Measurements from ENCODE around the gene CCL27.
A peak's percentile ranks its signal among the peaks of the same experiment; 100 is the strongest.

CCL27 gene

DNA sequence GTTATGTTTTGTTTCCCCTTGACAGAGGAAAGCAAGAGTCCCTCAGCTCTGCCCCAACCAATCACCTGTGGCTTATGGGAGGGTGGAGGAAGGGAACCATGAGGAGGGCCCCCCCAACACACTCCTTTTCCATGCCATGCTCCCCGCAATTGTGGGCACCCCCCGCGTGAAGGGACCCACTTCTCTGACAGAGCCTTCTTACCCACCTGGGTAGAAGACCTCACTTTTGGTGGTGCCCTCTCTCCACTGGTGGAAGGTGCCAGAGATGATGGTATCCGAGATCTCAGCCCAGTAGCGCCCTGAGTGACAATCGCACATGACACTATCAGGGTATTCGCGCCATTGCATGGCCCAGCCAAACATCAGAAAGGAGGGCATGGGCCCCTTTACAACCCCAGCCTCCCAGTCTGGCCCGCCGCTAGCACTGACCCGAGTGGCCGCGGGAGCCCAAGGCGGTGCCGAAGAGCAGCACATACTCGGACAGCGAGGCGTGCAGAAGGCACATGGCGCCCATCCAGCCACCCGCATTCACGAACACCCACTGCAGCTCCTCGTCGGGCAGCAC lies 25.6 kb downstream of the CCL27 start:
- peak; percentile 48 for DNase-seq
- Histone ChIP-seq H3K4me3 (ENCODE audit: low read depth, low read length) (peak overlapping the region; percentile 92), H3K9me3 (no peaks in the 10 kb centered on the region), H3K36me3 (peaks cover 10% of the 10 kb centered on the region), H3K27me3 (no peaks in the 10 kb centered on the region), H3K4me1 (peaks cover 5% of the 10 kb centered on the region)
- TF ChIP-seq, protein P1, sequence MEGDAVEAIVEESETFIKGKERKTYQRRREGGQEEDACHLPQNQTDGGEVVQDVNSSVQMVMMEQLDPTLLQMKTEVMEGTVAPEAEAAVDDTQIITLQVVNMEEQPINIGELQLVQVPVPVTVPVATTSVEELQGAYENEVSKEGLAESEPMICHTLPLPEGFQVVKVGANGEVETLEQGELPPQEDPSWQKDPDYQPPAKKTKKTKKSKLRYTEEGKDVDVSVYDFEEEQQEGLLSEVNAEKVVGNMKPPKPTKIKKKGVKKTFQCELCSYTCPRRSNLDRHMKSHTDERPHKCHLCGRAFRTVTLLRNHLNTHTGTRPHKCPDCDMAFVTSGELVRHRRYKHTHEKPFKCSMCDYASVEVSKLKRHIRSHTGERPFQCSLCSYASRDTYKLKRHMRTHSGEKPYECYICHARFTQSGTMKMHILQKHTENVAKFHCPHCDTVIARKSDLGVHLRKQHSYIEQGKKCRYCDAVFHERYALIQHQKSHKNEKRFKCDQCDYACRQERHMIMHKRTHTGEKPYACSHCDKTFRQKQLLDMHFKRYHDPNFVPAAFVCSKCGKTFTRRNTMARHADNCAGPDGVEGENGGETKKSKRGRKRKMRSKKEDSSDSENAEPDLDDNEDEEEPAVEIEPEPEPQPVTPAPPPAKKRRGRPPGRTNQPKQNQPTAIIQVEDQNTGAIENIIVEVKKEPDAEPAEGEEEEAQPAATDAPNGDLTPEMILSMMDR (IDR thresholded peaks at IDR 0.05; ENCODE audit: low read depth, low read length): no peak

DNA sequence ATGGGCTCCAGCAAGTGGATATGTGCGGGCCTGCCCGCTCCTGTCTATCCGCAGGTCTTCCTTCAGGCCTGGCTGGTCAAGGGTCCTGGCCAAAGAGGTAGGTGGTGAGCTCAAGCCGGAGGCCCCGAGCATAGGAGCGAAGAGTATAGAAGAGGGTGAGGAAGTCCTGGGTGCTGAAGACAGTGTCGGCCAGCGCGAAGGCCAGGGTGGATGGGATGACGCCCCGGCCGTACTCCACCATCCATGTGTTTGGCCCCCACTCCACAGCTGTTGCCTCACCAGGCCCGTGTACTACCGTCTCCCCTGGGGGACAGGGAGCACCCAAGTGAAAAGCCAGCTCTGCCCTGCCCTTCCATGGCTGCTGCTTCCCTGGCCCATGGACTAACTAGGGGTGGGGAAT lies 26.9 kb downstream of the CCL27 start:
- peaks cover 10% of the 10 kb centered on the region for H3K36me3 ChIP-seq
- peaks cover under 1% of the 10 kb centered on the region for H3K27me3 ChIP-seq
- peak overlapping the region; percentile 92 for H3K4me3 ChIP-seq (ENCODE audit: low read depth, low read length)
- H3K4me1 ChIP-seq: peaks cover 5% of the 10 kb centered on the region
- no peak for DNase-seq
- TF ChIP-seq, protein P1 (IDR thresholded peaks at IDR 0.05; ENCODE audit: low read depth, low read length): no peak
- H3K9me3 ChIP-seq: no peaks in the 10 kb centered on the region

DNA sequence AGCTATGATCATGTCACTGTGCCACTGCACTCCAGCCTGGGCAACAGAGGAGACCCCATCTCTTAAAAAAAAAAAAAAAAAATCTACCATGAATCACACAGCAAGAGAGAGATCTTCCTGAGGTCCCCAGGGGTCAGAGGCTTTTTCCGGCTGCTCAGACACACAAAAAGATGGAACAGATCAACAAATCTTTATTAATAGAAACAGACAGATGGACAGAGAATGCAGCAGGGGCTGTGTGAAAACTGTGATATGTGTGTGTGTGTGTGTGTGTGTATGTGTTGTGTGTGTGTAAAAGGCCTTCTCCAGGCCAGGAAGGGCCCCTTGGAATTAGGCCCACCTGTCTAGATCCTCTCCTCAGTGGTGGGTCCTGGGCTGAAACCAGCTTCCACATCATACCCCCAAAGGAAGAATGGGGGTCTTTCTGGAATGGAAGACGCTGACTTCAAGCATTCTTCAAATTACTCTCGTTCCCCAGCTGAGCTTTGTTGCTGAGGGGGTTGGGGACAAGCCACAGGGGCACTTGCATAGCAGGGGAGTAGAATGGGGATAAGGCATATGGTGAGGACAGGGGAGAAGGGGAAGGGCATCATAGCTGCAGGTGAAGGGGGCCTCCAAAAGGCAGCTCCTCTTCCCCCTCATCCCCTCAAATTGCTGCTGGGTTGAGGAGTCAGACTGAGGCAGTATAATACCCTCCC lies 27.8 kb downstream of the CCL27 start:
- TF ChIP-seq, protein P1 (IDR thresholded peaks at IDR 0.05; ENCODE audit: low read depth, low read length): no peak
- H3K36me3 ChIP-seq: peaks cover 10% of the 10 kb centered on the region
- H3K9me3 ChIP-seq: no peaks in the 10 kb centered on the region
- H3K4me3 ChIP-seq (ENCODE audit: low read depth, low read length): no peak overlapping the region
- H3K27me3 ChIP-seq: peaks cover 9% of the 10 kb centered on the region
- DNase-seq: no peak
- peaks cover 5% of the 10 kb centered on the region for H3K4me1 ChIP-seq

DNA sequence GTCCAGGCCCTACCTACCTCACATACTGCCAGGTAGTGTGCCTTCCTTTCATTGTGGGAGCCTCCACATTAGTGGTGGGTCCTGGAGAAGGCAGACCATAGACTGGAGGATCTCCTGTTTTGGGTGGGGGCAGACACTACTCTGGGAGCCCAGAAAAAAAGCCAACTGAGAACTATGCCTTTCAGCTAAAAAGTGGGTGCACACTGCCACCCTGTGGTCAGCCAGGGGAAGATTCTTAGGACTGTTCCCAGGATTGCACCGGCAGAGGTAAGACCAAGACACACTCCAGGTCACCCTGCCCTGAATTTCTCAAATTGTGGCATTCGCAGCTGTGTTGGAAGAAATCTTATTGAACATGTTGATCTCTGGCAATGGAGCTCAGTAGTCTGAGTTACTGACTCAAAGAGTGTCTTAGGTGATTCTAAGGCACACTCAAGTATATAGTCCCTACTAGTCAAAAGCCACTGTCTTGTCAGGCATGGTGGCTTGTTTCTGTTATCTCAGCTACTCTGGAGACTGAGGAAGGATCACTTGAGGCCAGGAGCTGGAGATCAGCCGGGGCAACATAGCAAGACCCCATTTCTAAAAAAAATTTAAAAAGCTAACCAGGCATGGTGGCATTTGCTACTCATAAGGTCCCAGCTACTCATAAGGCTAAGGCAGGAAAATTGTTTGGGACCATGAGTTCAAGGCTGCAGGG lies 28.5 kb downstream of the CCL27 start:
- Histone ChIP-seq H3K9me3 (no peaks in the 10 kb centered on the region), H3K4me3 (ENCODE audit: low read depth, low read length) (no peak overlapping the region), H3K27me3 (peaks cover 16% of the 10 kb centered on the region), H3K4me1 (peaks cover 5% of the 10 kb centered on the region), H3K36me3 (peaks cover 10% of the 10 kb centered on the region)
- TF ChIP-seq, protein P1 (IDR thresholded peaks at IDR 0.05; ENCODE audit: low read depth, low read length): peak; percentile 89
- peak; percentile 76 for DNase-seq

DNA sequence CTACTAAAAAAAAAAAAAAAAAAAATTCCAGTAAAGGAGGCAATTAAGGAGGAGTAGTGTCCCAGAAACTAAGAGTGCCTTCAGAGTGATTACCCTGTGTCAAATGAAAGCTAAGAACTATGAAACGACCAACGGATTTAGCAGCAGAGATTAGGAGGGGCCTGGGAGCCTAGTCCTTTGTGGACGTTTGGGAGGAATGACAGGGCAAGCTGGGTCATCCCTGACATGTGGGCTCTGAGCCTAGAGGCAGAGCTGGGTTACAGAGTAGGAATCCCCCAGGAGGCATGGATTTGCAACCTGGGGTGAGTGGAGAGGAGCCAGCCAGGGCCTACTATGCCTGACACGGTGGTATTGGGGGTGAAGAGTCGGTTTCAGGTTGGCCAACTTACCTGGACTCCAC lies 29.3 kb downstream of the CCL27 start:
- peaks cover 25% of the 10 kb centered on the region for H3K27me3 ChIP-seq
- H3K9me3 ChIP-seq: no peaks in the 10 kb centered on the region
- TF ChIP-seq, protein P1 (IDR thresholded peaks at IDR 0.05; ENCODE audit: low read depth, low read length): no peak

More for the DNA sequence above, 29.3 kb downstream of the CCL27 start:
- Histone ChIP-seq H3K4me1 (peaks cover 3% of the 10 kb centered on the region), H3K4me3 (ENCODE audit: low read depth, low read length) (no peak overlapping the region), H3K36me3 (peaks cover 10% of the 10 kb centered on the region)
- DNase-seq: no peak

Measured in BE2C (cell line).